Measurements from ENCODE around the gene C9orf50. TPM values are rescaled to one million over a fixed set of nuclear protein-coding genes. Genes with fewer than 3 reads are reported as not detected.

The C9orf50 gene
- total RNA-seq, 1 donor from 2014 or later = not detected

DNA sequence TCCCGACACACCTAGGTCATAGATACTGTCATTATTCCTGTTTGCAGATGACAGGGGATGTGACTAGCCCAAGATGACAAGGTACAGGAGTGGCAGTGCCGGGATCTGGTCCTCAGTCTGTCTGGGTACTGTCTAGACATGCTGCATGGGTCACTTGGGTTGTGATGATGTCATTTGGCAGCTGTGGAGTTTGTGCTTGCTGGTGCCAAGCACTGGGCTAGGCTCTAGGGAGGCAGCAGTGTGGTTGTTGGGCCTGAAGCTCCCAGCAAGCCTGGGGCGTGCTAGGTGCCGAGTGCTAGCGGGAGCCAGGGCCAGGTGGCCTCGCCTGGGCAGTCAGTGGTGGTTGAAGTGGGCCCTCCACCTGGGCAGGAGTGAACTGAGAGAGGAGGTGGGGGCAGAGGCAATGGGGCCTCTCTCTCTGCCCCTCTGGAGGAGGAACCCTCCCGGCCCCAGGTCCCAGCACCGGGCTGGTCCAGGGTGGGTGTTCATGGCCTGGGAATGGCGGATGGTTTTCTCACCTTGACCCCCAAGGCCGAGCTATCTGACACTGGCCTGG, 29.9 kb upstream of the C9orf50 start:
- TF ChIP-seq, protein P1, sequence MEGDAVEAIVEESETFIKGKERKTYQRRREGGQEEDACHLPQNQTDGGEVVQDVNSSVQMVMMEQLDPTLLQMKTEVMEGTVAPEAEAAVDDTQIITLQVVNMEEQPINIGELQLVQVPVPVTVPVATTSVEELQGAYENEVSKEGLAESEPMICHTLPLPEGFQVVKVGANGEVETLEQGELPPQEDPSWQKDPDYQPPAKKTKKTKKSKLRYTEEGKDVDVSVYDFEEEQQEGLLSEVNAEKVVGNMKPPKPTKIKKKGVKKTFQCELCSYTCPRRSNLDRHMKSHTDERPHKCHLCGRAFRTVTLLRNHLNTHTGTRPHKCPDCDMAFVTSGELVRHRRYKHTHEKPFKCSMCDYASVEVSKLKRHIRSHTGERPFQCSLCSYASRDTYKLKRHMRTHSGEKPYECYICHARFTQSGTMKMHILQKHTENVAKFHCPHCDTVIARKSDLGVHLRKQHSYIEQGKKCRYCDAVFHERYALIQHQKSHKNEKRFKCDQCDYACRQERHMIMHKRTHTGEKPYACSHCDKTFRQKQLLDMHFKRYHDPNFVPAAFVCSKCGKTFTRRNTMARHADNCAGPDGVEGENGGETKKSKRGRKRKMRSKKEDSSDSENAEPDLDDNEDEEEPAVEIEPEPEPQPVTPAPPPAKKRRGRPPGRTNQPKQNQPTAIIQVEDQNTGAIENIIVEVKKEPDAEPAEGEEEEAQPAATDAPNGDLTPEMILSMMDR (IDR thresholded peaks at IDR 0.05) = no peak
- H3K27me3 ChIP-seq = no peaks in the 10 kb centered on the region
- H3K4me3 ChIP-seq = no peak overlapping the region
- intact Hi-C loops (cut with DNase I) = no loop called here
- no peaks in the 10 kb centered on the region for H3K36me3 ChIP-seq
- peaks cover 2 to 21% of the 10 kb centered on the region in 2 donors for H3K4me1 ChIP-seq
- H3K9me3 ChIP-seq = no peaks in the 10 kb centered on the region
- peak overlapping the region; percentile 70 to 81 for H3K27ac ChIP-seq
- no peak for DNase-seq (ENCODE audit: low spot score in 2 of 2)

DNA sequence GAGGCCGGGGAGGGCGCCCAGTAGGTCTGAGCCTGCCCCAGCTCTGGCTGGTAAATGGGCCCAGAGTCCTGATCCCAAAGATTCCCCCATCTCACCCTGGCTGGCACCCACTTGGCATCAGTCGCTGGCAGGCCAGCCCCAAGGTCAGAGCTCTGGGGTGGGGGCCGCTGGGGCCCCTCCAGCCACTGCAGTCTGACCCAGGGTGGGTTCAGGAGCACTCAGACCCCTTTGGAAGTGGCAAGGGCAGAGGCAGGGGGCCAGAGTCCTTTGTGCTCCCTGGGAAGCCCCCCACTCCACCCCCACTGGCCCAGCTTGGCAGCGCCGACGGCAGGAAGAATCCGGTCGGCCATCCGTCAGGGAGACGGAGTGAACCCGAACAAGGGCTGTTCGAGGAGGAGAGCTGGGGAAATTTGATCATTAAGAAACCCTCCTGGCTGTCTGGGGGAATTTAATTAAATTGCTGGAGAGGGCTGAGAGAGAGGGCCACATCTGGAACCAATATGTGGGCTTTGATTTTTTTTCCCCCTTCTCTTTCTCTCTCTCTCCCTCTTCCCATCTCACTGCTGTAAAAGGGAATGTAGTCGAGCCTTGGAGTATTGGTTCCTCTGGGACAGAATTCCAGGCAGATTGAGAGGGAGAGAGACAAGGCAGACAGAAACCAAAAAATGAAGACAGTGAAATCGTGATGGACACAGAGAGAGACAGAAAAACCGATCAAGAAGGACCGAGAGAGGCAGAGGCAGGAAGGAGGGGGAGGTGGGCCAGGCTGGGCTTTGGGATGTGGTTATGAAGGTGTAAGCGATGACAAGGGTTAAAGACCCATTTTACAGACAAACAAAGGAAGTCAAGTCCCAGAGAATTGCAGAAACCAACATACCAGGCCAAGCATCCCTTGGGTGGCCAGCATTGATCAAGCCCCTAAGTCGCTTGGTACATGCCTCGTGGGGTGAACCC, 29.1 kb upstream of the C9orf50 start:
- H3K27ac ChIP-seq = peak overlapping the region; percentile 70 to 81
- H3K9me3 ChIP-seq = no peaks in the 10 kb centered on the region
- DNase-seq (ENCODE audit: low spot score in 2 of 2) = no peak
- H3K36me3 ChIP-seq = no peaks in the 10 kb centered on the region
- no peak overlapping the region for H3K4me3 ChIP-seq
- TF ChIP-seq, protein P1 (IDR thresholded peaks at IDR 0.05) = no peak
- H3K4me1 ChIP-seq = peaks cover 2 to 21% of the 10 kb centered on the region in 2 donors
- intact Hi-C loops (cut with DNase I) = loop anchor here (2.0 kb wide), 1 partner anchor 17 kb away; no protein-coding TSS in a partner anchor
- H3K27me3 ChIP-seq = no peaks in the 10 kb centered on the region

DNA sequence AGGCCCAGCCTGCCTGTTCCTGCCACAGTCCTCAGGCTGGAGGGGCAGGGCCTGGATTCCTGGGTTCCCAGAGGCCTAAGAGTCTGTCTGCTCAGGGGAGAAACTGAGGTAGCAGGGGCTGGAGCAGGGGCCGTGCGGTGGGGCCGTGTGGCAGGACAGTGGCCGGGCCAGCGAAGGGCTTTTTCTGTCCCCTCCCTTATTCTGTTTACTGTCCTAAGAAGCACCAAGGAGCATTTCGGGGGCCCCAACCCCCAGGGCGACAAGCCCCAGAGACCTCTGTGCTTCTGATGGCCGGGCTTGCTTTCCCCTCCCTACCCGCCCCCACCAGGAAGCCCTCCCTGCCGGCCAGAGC, 27.8 kb upstream of the C9orf50 start:
- Histone ChIP-seq H3K36me3 (no peaks in the 10 kb centered on the region), H3K4me3 (no peak overlapping the region), H3K9me3 (no peaks in the 10 kb centered on the region), H3K4me1 (peaks cover 2 to 21% of the 10 kb centered on the region in 2 donors), H3K27ac (peak overlapping the region; percentile 70 to 81), H3K27me3 (no peaks in the 10 kb centered on the region)
- intact Hi-C loops (cut with DNase I) = loop anchor here (2.0 kb wide), 1 partner anchor 18 kb away; no protein-coding TSS in a partner anchor
- TF ChIP-seq, protein P1 (IDR thresholded peaks at IDR 0.05) = no peak
- no peak for DNase-seq (ENCODE audit: low spot score in 2 of 2)

DNA sequence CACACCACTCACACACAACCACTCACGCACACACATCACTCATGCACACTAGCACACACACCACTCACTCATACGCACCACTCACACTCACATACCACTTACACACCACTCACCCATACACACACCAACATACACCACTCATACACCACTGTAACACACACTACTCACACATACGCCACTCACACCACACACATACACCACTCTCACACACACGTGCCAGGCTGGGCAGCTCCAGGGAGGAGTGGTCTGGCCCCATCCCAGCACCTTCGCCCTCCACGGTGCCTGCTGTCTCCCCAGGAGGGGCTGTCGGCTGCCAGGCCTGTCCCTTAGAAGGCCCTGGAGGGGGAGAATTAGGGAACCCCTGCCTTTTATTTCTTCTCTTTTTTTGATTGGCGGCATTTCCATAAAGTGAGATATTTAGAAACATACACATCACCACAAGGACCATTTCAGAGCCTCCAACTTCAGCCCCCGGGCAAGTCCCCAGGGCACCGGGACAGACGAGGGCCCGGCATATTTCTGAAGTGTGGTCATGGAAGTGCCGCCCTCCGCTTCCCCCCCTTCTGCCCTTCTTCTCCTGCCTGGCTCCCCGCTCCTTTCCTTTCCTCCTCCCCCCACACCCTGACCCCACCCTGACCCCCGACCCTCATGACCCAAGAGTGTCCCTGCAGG, 27.3 kb upstream of the C9orf50 start:
- Histone ChIP-seq H3K9me3 (no peaks in the 10 kb centered on the region), H3K4me3 (no peak overlapping the region), H3K36me3 (no peaks in the 10 kb centered on the region), H3K4me1 (peaks cover 2 to 21% of the 10 kb centered on the region in 2 donors), H3K27ac (peak overlapping the region; percentile 70 to 81), H3K27me3 (no peaks in the 10 kb centered on the region)
- peak in 1 of 2 donors; percentile 86 for DNase-seq (ENCODE audit: low spot score in 2 of 2)
- TF ChIP-seq, protein P1 (IDR thresholded peaks at IDR 0.05) = no peak
- intact Hi-C loops (cut with DNase I) = loop anchor here (2.0 kb wide), 1 partner anchor 19 kb away; no protein-coding TSS in a partner anchor

DNA sequence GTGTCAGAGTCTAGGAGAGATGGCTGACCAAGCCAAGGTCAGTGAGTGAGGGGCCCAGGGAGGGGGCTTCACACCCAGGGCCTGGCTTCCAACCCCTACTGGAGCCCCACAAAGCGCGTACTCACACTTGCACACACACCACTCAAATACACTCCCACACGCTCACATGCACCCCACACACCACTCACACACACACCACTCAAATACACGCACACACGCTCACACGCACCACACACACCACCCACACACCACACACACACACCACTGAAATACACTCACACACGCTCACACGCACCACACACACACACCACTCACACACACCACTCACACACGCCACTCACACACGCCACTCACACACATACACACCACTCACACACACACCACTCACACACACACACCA, 26.7 kb upstream of the C9orf50 start:
- peaks cover 2 to 22% of the 10 kb centered on the region in 2 donors for H3K4me1 ChIP-seq
- H3K27ac ChIP-seq = peak overlapping the region; percentile 9 to 81
- intact Hi-C loops (cut with DNase I) = loop anchor here (2.0 kb wide), 1 partner anchor 19 kb away; no protein-coding TSS in a partner anchor

More for the DNA sequence above, 26.7 kb upstream of the C9orf50 start:
- Histone ChIP-seq H3K27me3 (no peaks in the 10 kb centered on the region), H3K9me3 (no peaks in the 10 kb centered on the region), H3K36me3 (no peaks in the 10 kb centered on the region), H3K4me3 (no peak overlapping the region)
- TF ChIP-seq, protein P1 (IDR thresholded peaks at IDR 0.05) = no peak
- DNase-seq (ENCODE audit: low spot score in 2 of 2) = no peak
